HG02970 (cell line): ENCODE measurements around the gene KIAA0319L.
"Not testable (repeated sequence)": the region's sequence is repeated elsewhere in the genome, so short reads cannot be mapped to it uniquely, and the experiment has no call there.

Experiments
- ATAC-seq: cut with Tn5 transposase; IDR thresholded peaks from one replicate; pipeline ENCODE4 v1.9.1; 2021; ENCODE audit warnings: mild to moderate bottlenecking, moderate library complexity, moderate number of reproducible peaks; ENCODE audit not compliant: unreplicated experiment, low FRiP score

The KIAA0319L gene

GRCh38 chr1:35500439-35500838, 56.8 kb downstream of the KIAA0319L start:
- no peak for ATAC-seq

DNA sequence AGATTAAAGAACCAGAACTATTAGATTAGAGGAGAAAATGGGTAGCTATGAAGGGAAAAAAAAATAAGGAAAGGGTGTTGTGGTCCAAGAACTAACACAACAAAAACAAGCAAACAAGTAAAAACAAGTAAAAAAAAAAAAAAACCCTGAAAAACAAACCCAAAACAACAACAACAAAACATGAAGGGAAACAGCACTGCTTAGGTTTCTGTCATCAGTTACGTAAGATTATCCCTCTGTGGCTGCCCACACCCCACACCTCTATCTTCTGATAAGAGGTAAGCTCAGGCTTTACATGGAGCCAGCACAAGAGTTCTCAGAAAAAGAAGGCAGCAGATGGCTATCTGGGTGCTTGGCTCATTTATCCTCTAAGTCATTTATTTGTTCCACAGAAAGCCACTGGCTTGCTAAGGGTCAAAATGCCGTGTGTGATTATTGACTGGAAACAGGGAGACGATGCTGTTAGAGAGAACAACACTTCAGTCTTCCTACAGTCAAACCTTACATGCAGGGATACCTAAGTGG, 57.5 kb downstream of the KIAA0319L start:
- ATAC-seq: no peak

DNA sequence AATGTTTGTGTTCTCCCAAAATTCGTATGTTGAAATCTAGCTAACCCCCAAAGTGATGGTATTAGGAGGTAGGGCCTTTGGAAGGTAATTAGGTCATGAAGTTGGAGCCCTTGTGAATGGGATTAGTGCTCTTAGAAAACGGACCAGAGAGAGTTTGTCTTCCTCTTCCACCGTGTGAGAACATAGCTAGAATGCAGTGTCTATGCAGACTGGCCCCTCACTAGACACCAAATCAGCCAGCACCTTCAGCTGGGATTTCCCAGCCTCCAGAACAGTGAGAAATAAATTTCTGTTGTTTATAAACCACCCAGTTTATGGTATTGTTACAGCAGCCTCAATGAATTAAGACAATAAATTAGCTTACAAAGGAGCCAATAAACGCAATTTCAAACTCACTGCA, 58.0 kb downstream of the KIAA0319L start:
- ATAC-seq: no peak

GRCh38 chr1:35497571-35497970, 59.6 kb downstream of the KIAA0319L start:
- no peak for ATAC-seq

DNA sequence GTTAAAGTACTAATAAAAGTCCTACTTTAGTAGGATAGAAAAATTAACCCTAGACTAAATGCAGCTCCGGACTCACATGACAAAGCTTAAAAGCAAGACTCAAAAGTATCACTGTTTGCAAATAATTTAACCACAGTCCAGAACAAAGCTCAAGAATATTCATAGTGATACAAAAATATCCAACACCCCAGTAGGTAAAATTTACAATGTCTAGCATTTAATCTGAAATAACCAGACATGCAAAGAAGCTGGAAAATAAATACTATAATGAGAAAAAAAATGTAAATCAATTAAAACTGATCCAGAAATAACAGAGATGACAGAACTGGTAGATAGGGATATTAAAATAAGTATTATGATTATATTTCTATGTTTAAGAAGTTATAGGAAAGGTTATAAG, 67.0 kb downstream of the KIAA0319L start:
- no peak for ATAC-seq

- no peak for ATAC-seq
These were observed 68.9 kb downstream of the KIAA0319L start for GRCh38 chr1:35488336-35488735.

DNA sequence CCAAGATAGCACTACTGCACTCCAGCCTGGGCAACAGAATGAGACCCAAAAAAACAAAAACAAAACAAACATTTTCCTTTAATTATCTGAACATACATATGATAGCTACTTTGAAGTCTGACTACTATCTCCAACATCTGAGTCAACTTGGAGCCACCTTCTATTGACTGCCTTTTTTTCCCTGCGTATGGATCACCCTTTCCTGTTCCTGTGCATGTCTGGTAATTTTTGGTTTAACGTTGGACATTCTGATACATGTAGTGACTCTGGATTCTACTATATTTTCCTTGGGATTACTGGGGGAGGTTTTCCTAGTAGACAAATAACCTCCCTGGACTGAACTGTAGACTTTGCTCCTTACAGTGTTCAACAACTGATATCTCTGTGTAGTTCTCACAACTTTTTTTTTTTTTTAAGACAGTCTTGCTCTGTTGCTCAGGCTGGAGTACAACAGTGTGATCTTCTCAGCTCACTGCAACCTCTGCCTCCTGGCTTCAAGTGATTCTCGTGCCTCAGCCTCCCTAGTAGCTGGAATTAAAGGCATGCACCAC, 70.3 kb downstream of the KIAA0319L start:
- ATAC-seq: no peak

- ATAC-seq: no peak
These were observed 76.0 kb downstream of the KIAA0319L start for GRCh38 chr1:35481229-35481628.

DNA sequence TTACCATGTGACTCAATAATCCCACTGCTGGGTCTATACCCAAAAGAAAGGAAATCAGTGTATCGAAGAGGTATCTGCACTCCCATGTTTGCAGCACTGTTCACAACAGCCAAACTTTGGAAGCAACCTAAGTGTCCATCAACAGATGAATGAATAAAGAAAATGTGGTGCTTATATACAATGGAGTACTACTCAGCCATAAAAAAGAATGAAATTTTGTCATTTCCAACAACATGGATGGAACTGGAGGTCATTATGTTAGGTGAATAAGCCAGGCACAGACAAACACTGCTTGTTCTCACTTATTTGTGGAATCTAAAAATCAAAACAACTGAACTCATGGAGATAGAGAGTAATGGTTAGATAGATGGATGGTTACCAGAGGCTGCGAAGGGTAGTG, 79.3 kb downstream of the KIAA0319L start:
- ATAC-seq: no peak

DNA sequence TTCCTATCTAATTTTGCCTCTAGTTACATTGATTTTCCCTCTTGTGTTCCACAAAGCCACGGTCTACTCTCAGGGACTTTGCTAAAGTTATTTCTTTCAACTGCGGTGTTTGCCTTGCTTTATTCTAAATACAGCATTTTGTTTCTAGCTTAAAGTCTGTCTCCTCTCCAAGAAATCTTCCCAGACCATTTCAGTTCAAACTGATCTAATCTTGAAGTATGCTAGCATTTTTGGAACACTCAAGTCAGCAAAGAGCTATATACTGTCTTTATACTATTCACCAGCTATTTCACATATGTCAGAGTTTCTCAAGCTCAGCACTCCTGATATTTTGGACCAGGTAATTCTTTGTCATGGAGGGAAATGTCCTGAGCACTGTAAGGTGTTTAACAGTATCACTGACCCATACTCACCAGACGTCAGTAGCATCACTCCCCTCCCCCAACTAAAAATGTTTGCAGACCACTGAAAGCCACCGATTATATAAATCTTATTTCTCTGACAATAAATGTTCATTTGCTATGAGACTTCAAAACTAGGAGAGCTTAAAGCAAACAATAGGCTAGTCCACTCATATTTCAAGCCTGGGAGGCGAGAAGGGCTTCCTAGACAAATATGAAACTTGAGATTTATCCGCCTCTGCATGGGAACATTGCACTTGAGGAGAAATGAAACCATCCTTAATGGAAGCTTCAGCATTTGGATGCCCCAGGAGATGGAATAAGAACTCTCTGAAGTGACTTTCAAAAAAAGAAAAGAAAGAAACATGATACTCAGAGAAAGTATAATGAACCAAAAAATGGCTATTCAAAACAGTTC, 81.1 kb downstream of the KIAA0319L start:
- no peak for ATAC-seq

DNA sequence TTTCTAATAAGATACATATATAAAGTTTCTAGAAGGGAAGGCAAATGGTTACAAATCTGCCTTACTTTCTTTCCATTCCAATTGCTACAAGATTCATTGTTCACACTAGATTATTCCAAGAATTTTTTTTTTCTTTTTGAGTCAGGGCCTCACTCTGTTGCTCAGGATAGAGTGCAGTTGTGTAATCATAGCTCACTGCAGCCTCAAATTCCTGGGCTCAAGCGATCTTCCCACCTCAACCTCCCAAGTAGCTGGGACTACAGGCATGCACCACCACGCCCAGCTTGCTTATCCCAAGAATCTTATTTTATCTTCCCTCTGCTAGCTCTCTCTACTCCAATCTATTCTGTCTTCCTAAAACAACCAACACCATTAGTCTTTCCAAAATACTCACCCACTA, 81.8 kb downstream of the KIAA0319L start:
- ATAC-seq: no peak

- ATAC-seq: not testable (repeated sequence)
These were observed 84.0 kb downstream of the KIAA0319L start for GRCh38 chr1:35473216-35473615.

DNA sequence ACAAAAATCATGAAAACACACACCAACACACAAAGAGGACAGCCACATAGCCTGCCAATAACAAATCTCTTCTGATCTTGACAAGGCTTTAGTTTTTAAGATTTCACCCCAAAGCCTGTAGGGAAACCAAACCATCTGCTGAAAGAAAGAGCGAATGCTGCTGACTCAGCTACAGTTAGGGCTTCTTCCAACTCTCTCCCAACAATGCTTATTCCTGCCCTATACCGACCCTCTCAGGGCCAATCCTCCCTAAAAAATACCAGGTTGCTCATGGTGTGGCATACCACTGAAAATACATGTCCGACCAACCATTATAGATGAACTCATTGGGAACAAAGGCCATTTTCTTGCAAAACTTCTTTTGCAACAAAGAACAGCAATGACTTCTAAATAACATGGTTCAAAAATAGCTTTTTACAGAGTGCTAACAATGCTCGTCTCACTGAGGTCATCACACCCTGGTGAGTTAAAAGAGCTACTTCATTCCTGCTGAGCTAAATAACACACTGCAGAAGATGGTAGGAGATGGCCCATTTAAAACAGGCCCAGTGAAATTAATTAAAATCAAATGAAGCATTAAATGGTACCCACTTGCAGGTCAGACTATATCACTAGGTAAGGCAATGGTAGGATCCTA, 86.1 kb downstream of the KIAA0319L start:
- ATAC-seq: no peak

DNA sequence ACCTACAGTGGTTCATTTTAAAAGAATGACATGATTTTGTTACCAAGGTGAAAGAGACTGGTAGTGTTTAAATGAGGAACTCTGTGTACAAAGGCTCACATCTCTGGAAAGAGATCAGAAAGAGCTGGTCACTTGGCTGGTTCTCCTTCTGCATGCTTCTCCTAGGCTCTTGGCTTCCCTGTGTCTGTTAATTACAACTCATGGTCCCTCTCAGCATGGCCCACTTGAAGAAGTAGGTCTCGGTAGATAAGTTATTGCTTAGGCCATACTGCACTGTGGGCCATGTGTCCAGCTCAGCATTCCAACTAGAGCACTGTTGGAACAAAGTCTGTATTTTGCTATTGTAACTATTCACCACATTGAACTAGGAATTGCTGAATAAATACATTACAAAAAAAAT, 91.1 kb downstream of the KIAA0319L start:
- no peak for ATAC-seq

DNA sequence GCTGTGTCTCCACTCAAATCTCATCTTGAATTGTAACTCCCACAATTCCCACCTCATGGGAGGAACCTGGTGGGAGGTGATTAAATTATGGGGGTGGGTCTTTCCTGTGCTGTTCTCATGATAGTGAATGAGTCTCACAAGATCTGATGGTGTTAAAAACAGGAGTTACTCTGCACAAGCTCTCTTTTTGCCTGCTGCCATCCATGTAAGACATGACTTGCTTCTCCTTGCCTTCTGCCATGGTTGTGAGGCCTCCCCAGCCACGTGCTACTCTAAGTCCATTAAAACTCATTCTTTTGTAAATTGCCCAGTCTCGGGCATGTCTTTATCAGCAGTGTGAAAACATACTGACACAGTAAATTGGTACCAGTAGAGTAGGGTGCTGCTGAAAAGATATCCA, 93.5 kb downstream of the KIAA0319L start:
- ATAC-seq: not testable (repeated sequence)

GRCh38 chr1:35463232-35463631, 94.0 kb downstream of the KIAA0319L start:
- ATAC-seq: no peak

GRCh38 chr1:35461966-35462651, 95.1 kb downstream of the KIAA0319L start:
- no peak for ATAC-seq

- ATAC-seq: no peak
These were observed 96.4 kb downstream of the KIAA0319L start for GRCh38 chr1:35460796-35461195.

DNA sequence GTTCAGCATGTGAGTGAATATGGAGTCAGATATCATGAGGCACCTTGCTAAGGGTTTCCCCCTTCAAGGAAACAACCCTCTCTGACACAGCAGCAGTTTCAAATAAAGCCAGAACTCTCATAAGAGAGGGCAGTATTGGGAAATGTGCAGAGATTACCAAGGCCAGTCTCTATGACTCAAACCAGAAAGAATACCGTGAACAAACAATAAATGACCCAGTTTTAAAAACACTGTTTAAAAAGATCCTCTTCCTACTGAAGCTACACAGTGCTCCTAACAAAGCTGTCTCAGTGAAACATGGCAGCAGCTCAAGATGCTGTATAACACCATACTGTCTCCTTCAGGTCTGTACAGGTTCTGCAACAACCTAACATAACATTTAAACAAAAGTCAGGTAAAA, 102.6 kb downstream of the KIAA0319L start:
- ATAC-seq: no peak

GRCh38 chr1:35454176-35454575, 103.0 kb downstream of the KIAA0319L start:
- ATAC-seq: no peak

DNA sequence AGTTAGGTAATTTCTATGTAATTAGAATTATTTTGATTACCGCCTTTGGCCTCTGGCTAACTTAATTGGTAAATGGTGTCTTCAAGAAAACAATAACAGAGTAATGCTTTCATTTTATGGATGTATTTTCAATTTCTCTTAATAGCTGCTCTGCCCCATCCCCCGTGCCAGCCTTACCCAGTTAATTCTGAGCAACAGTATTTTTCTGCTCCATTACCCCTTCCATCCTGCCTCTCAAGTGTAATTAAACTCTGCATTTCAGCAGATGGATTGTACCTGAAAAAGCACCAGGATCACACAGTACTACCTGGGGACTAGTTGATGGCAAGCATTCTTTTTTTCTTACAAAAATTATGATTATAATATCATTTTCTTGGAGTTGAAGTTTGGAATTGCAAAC, 104.2 kb downstream of the KIAA0319L start:
- ATAC-seq: no peak
